Stimulated activated CD4-positive, alpha-beta T cell treated with anti-CD3 and anti-CD28 coated beads, TNF-alpha, amount 100 ng/mL, for 48 hours (primary cell): ENCODE results near the gene PCDHGB2.
A peak's percentile ranks its signal among the peaks of the same experiment; 100 is the strongest.
"Not testable (repeated sequence)": the region's sequence is repeated elsewhere in the genome, so short reads cannot be mapped to it uniquely, and the experiment has no call there.

Experiments
- DNase-seq, 3 donors: peaks; one replicate each; pipeline ENCODE4 v3.0.0-alpha.2; 2020; ENCODE audit warnings: low read depth in 3 of 3

PCDHGB2 gene

DNA sequence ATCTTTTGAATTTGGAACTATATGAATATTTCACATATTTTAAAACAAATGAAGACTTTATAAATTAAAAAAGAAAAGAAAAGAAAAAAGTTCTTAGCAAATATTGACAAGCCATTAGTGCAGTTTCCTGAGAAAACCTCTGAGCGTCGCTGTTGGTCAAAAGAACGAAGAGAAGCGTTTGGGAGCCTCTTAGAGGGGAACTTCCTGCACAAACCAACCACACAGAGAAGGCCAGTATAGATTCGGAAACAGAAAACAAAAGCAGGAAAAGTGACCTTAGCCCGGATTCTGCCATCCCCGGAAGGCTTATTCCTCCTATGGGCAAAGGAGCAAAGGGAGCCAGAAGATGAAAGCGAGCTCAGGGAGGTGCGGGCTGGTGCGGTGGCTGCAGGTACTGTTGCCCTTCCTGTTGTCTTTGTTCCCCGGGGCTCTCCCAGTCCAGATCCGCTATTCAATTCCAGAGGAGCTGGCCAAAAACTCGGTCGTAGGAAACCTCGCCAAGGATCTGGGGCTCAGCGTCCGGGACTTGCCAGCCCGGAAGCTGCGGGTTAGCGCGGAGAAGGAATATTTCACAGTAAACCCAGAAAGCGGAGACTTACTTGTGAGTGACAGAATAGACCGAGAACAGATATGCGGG, at the start of gene PCDHGB2:
PCDHGB2 (plus strand) TSS at position 205 of the 637 bp plus-strand sequence; CDS start at position 347, 142 bp downstream.
- no peak for DNase-seq

DNA sequence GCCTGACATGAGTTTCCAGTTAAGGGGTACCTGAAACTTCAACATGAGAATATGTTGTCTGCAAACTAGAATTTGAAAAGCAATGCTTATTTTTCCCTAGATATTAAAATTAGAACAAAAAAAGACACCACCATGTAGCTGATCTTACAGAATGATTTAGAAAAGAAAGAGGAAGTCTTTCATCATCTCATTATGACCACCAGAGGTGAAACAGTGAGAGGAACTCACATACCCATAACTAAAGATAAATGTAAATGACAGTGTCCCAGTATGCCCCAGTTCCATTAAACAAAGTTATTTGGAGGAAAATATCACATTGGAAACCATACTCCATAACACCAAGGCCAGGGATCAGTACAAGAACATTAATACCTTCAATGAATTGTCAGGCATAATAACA, 46.1 kb upstream of the PCDHGB2 start:
- DNase-seq = no peak

DNA sequence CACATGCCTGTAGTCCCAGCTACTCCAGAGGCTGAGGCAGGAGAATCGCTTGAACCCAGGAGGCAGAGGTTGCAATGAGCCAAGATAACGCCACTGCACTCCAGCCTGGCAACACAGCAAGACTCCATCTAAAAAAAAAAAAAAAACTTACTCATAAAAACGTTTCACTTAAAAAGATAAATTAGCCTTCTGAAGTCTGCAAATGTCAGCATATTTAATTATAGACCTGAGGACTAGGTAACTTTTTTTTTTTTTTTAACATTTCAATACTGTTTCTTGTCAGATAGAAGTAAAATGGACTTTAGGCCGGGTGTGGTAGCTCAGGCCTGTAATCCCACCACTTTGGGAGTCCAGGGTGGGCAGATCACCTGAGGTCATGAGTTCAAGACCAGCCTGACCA, 42.8 kb upstream of the PCDHGB2 start:
- not testable (repeated sequence) for DNase-seq

DNA sequence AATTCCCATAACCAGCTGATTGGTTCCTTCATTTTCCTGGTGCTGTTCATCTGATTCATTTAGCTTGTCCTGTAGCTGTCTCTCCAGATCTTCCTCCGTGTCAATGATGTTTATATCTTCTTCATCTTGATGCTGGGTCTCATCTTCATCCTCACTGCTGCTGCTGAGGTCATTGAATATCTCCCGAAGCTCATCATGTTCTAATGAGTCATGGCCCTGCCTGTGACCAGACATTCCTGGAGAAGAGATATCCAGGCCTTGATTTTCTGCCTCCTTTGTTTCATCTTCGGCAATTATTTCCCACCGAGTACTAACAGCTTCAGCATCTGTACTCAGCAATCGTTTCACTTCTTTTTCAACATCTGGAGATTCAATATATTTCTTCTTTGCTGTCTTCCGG, 40.6 kb upstream of the PCDHGB2 start:
- DNase-seq = no peak

DNA sequence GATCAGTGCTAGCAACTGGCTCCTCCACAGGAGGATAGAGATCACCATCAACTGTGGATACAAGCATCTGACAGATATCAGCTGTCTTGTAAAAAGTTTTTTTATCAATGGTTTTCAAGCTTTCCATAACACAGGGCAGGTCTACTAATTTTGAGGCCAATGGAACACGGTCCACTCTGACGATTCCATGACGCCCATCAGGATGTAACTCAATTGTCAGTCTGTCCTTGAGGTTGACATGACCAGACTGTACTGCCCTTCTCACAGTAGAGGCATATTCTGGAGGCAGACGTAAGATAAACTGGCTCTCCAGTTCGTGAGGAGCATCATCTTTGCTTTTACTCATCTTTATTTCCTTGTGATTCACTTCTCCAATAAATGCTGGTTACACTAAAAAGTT, 40.1 kb upstream of the PCDHGB2 start:
- no peak for DNase-seq

DNA sequence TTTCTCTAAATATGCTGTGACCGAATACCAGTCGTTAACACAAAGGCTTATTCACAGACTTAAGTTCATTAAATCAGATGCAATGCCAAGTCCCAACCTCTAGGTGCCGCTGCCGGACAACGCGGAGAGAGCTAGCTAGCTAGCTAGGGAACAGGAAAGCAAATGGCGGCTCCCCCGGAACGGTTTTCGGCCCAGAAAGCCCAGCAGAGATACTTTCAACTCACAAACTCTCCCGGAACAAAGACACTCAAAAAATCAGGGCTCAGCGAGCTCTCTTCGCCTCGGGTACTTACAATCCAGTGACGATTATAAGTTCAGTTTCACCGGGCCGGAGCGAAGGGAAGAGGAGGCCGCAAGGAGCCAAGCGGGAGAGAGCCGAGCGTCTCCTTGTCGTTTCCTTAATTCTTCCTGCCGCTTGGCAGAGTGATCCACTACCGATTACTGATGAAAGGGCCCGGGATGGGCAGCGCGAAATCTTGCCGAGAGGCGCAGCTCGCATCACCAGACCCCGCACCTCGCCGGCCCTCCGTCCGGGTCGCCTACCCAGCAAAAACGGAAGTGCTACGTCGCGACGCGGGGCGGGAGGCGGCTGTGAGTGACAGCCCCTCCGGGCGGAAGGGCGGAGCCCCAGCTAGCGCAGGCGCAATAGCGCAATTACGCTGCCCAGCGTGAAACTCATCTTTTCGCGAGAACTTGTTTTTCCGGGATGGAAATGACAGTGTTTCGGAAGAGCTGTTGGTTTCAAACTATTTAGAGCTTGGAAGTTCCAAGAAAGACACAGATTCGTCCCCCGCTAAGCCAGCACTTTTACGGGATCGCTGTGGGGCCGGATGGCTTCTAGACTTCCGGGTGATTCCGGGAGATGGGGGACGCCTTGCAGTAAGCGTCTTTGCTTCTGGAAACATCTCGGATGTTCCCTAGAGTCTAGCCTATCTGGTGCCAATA, 39.3 kb upstream of the PCDHGB2 start, which contains the start of gene TAF7:
TAF7 (minus strand) TSS at position 560 of the 945 bp plus-strand sequence. CDS start 740 bp downstream, outside the sequence.
- peak; percentile 82 to 87 (median 83) for DNase-seq

DNA sequence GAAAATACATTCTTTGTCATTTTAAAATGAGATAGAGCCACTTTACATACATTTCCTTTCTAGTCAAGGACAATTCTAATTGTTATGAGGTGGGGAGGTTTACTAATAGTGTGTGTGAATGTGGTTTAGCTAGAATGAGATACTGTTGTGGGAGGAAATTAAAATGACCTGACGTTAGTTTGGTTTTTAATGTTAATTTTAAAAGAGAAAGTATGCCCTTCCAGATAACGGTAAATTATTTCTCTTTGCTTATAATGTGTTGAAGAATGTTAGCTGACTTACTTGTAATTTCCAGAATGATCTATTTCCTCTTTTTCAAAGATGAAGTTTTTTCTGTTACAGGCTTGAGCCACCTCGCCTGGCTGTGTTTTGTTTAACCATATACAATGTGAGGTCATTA, 37.5 kb upstream of the PCDHGB2 start:
- no peak for DNase-seq

DNA sequence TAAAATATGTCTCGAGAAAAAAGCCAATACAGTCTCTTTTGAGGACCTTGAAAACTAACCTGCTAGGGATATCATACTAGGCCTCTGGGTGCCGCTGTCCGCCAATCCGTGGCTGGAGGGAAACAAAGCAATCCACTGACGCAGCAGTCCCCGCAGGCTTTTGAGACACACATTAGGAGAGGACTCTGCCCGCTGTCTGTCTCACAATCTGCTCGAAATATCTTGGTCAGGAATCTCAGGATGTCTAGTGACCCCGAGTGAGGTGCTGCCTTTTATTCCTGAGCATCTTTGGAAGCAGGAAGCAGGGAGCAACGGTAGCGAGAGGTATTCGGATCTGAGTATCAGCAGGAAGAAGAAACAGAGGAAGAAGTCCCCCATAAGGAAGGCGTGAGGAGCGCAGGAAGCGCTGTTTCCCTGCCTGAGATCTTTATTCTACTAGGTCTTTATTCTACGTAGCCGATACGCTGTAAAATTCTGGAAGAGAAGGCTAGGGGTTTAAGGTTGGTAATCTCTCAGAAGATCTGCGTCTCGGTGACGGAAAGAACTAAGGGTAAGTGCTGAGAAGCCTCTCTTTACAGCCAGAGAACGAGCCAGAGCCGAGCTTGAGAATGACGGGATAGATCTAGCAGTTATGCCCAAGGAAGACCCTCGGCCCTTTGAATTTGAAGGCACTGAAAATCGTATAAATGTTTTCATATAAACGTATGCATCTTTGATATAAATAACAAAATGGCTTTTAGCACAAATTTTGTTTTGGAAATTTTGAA, 33.5 kb upstream of the PCDHGB2 start:
- DNase-seq = peak; percentile 36 to 43 (median 42)

DNA sequence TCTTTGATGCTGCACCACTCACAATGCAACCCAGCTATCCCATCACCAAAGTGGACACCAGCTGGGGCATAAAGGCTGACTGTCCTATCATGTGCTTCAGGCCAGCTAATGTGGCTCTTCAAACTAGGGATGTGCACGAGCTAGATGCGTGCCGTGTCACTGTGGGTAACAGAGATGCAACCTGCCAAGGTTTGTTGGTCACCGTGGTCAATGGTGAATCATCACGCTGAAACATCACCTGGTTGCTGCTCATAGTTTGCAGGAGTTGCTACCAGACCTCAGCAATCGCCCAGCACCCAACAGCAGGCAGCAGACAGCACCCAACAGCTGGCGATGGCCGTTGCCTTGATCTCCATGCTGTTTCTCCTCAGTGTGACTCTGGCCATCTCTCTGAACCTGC, 31.6 kb upstream of the PCDHGB2 start:
- no peak for DNase-seq

DNA sequence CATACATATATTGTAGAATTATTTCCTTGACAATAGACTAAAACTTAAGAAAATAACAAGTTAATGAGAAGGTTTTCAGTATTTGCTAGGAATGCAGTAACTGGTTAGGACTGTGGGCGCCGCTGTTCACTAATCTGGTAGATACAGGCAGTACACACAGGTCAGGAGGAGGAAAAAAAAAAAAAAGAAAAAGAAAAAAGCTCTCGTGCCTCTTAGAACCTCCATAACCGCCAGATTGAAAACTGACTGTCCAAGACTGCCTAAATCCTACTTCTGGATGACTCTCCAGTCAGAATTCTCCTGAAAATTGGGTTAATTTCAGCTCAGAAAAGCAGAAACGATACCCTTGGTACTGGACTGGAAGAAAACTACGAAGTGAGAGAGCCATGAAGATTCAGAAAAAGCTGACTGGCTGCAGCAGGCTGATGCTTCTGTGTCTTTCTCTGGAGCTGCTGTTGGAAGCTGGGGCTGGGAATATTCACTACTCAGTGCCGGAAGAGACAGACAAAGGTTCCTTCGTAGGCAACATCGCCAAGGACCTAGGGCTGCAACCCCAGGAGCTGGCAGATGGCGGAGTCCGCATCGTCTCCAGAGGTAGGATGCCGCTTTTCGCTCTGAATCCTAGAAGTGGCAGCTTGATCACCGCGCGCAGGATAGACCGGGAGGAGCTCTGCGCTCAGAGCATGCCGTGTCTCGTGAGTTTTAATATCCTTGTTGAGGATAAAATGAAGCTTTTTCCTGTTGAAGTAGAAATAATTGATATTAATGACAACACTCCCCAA, 29.3 kb upstream of the PCDHGB2 start, which contains the start of gene PCDHGA1:
PCDHGA1 (plus strand) TSS at position 216 of the 782 bp plus-strand sequence.
- DNase-seq = no peak

DNA sequence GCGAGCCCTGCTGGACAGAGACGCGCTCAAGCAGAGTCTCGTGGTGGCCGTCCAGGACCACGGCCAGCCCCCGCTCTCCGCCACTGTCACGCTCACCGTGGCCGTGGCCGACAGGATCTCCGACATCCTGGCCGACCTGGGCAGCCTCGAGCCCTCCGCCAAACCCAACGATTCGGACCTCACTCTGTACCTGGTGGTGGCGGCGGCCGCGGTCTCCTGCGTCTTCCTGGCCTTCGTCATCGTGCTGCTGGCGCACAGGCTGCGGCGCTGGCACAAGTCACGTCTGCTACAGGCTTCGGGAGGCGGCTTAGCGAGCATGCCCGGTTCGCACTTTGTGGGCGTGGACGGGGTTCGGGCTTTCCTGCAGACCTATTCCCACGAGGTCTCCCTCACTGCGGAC, 27.2 kb upstream of the PCDHGB2 start:
- DNase-seq = not testable (repeated sequence)

DNA sequence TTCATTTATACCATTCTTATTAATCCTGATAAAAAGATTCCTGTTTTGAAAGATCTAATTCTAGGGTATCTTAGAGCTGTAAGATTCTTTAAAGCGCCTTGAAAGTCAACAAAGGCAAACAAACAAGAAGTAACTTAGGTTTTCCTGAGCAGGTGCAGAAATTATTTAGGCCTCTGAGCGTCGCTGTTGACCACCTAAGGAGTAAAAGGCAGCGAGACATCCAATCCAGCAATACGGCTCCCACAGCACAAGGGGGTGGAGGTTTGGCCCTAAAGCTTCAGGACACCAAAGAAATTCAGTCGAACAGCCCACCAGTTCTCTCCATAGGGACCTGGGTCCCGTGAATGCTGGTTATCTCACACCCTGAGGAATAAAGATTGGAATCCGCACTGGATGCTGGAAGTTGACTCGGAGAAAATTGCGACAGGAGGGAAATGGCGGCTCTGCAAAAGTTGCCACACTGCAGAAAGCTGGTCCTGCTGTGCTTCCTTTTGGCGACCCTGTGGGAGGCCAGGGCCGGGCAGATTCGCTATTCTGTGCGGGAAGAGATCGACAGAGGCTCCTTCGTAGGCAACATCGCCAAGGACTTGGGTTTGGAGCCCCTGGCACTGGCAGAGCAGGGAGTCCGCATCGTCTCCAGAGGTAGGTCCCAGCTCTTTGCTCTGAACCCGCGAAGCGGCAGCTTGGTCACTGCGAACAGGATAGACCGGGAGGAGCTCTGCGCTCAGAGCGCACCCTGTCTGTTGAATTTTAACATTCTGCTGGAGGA, 21.1 kb upstream of the PCDHGB2 start, which contains the start of gene PCDHGA2:
PCDHGA2 (plus strand) TSS at position 223 of the 769 bp plus-strand sequence.
- no peak for DNase-seq

DNA sequence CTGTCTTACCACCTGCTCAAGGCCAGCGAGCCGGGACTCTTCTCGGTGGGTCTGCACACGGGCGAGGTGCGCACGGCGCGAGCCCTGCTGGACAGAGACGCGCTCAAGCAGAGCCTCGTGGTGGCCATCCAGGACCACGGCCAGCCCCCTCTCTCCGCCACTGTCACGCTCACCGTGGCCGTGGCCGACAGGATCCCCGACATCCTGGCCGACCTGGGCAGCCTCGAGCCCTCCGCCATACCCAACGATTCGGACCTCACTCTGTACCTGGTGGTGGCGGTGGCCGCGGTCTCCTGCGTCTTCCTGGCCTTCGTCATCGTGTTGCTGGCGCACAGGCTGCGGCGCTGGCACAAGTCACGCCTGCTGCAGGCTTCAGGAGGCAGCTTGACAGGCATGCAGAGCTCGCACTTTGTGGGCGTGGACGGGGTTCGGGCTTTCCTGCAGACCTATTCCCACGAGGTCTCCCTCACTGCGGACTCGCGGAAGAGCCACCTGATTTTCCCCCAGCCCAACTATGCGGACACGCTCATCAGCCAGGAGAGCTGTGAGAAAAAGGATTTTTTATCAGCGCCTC, 18.9 kb upstream of the PCDHGB2 start:
- DNase-seq = not testable (repeated sequence)

DNA sequence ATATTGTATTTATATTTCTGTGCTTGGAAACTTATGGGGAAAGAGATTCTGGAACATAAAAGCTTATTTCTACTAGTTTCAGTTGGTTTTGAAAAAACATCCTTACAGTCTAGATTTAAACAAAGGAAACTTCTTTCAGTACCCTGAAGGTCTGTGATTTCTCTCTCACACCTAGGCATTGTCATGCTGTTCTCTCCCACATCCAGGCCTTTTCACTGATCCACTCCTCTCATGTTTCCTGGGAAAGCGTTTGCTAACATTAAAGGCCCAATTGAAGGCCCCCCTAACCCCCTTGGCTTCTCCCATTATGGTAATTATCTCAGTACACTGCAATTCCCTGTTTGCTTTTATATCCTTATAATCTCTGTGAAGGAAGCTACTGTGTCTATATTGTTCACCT, 17.0 kb upstream of the PCDHGB2 start:
- DNase-seq = no peak

DNA sequence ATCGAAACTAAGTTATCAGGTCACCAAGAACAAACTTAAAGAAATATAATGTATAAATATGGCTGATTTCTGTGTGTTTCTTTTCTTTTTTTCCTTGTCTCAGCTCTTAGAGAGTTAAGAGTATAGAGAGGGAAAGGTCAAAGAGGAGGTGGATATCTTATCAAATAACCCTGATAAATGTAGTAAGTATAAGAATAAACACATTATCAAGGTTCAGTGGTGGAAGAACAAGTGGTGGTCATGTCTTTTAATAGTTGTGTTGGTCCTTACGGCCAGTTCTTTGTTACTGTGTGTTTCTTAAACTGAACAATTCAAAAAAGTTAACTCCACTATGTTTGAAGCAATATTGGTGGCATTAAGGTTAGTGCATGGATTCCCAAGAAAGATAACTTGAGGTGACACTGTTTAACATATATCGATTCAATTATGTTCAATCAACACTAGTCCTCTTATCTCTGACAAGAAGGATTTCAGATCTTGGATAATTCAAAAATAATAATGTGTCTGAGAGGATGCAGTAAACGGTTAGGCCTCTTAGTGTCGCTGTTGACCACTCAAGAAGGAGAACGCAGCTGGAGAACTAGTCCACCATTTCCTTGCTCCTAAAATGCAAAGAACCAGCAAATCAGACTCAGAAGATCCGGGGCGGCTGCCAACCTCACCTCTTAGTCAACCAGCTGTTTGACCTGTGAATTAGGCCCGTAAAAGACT, 16.4 kb upstream of the PCDHGB2 start, which contains the start of gene PCDHGA3:
PCDHGA3 (plus strand) TSS at position 588 of the 711 bp plus-strand sequence. CDS start 205 bp downstream, outside the sequence.
- no peak for DNase-seq

DNA sequence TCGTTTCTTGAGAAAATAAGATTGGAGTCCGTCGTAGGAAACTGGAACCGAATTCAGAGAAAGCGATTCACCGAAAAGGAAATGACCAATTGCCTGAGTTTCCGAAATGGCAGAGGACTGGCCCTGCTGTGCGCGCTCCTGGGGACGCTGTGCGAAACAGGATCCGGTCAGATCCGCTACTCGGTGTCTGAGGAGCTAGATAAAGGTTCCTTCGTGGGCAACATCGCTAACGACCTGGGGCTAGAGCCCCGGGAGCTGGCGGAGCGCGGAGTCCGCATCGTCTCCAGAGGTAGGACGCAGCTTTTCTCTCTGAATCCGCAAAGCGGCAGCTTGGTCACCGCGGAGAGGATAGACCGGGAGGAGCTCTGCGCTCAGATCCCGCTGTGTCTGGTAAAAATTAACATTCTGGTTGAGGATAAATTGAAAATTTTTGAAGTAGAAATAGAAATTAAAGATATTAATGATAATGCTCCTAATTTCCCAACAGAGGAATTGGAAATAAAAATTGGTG, 15.8 kb upstream of the PCDHGB2 start:
- no peak for DNase-seq

DNA sequence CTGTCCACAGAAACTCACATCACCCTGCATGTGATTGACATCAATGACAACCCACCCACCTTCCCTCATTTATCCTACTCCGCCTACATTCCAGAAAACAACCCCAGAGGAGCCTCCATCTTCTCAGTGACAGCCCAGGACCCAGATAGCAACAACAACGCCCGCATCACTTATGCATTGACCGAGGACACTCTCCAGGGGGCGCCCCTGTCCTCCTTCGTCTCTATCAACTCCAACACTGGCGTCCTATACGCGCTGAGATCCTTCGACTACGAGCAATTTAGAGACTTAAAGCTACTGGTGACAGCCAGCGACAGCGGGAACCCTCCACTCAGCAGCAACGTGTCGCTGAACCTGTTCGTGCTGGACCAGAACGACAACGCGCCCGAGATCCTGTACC, 14.5 kb upstream of the PCDHGB2 start:
- DNase-seq = no peak

DNA sequence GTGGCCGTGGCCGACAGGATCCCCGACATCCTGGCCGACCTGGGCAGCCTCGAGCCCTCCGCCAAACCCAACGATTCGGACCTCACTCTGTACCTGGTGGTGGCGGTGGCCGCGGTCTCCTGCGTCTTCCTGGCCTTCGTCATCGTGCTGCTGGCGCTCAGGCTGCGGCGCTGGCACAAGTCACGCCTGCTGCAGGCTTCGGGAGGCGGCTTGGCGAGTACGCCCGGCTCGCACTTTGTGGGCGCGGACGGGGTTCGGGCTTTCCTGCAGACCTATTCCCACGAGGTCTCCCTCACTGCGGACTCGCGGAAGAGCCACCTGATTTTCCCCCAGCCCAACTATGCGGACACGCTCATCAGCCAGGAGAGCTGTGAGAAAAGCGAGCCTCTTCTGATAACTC, 13.8 kb upstream of the PCDHGB2 start:
- not testable (repeated sequence) for DNase-seq
